DOHH2 (cell line): ENCODE results near the gene LRRC27.

ENCODE experiments used
- H3F3A ChIP-seq: fragments of 200-600 bp; sonication (generic), shearing (Covaris generic); 2 replicates; pipeline ENCODE4 v1.6.0; 2016; ENCODE audit warnings: antibody characterized with exemption, mild to moderate bottlenecking; ENCODE audit not compliant: control insufficient read depth, insufficient read depth
- H3K27ac ChIP-seq: fragments of 200-600 bp; sonication (generic); 2 replicates; pipeline ENCODE4 v1.5.1; 2014; ENCODE audit warnings: low read depth, mild to moderate bottlenecking, low read length, moderate library complexity
- H3K27me3 ChIP-seq: fragments of 200-600 bp; sonication (generic); 2 replicates; pipeline ENCODE4 v1.6.1; 2014; ENCODE audit warnings: mild to moderate bottlenecking, low read length, mixed read lengths; ENCODE audit not compliant: control insufficient read depth
- H3K36me3 ChIP-seq: fragments of 200-600 bp; sonication (generic); 2 replicates; pipeline ENCODE4 v1.6.1; 2014; ENCODE audit warnings: mild to moderate bottlenecking, low read length, moderate library complexity, mixed read lengths; ENCODE audit not compliant: control insufficient read depth
- H3K4me1 ChIP-seq: fragments of 200-600 bp; sonication (generic); 2 replicates; pipeline ENCODE4 v1.6.1; 2014; ENCODE audit warnings: mild to moderate bottlenecking, low read length, mixed read lengths; ENCODE audit not compliant: control insufficient read depth
- H3K4me2 ChIP-seq: fragments of 200-600 bp; sonication (generic); 2 replicates; pipeline ENCODE4 v1.6.0; 2014; ENCODE audit warnings: mild to moderate bottlenecking, low read length, moderate library complexity
- H3K4me3 ChIP-seq: fragments of 200-600 bp; sonication (generic); 2 replicates; pipeline ENCODE4 v1.5.1; 2014; ENCODE audit warnings: mild to moderate bottlenecking, low read length, mixed read lengths
- H3K79me2 ChIP-seq: fragments of 200-600 bp; sonication (generic); 2 replicates; pipeline ENCODE4 v1.6.1; 2014; ENCODE audit warnings: mild to moderate bottlenecking, low read length, mixed read lengths; ENCODE audit not compliant: control insufficient read depth
- H3K9me2 ChIP-seq: fragments of 200-600 bp; sonication (generic); replicated peaks from 2 replicates; pipeline ENCODE4 v1.6.1; 2014; ENCODE audit warnings: mild to moderate bottlenecking, low read length, mixed read lengths; ENCODE audit not compliant: control insufficient read depth
- H3K9me3 ChIP-seq: fragments of 200-600 bp; sonication (generic); 2 replicates; pipeline ENCODE4 v1.6.1; 2014; ENCODE audit warnings: antibody characterized with exemption, low read length, mixed read lengths; ENCODE audit not compliant: control insufficient read depth, insufficient read depth
- H4K20me1 ChIP-seq: fragments of 200-600 bp; sonication (generic); 2 replicates; pipeline ENCODE4 v1.6.0; 2014; ENCODE audit warnings: low read depth, mild to moderate bottlenecking, antibody characterized with exemption, low read length, moderate library complexity; ENCODE audit not compliant: control insufficient read depth, insufficient read depth
- CTCF ChIP-seq: fragments of 200-600 bp; sonication (generic); IDR thresholded peaks from one replicate; pipeline ENCODE4 v1.5.1; 2014; ENCODE audit warnings: antibody characterized with exemption, mild to moderate bottlenecking, low read depth, low read length; ENCODE audit not compliant: poor library complexity, severe bottlenecking
- EZH2phosphoT487 ChIP-seq: fragments of 200-600 bp; sonication (generic); IDR thresholded peaks from 2 replicates; pipeline ENCODE4 v1.6.1; 2017; ENCODE audit warnings: borderline replicate concordance, mild to moderate bottlenecking, antibody characterized with exemption, low read length, moderate library complexity, mixed read lengths

LRRC27 gene

GRCh38 chr10:132355297-132355696 lies 23.3 kb downstream of the LRRC27 start:
- no peaks in the 10 kb centered on the region for H3K4me1 ChIP-seq
- H3K27me3 ChIP-seq = no peaks in the 10 kb centered on the region
- no peaks in the 10 kb centered on the region for H3F3A ChIP-seq
- no peaks in the 10 kb centered on the region for H3K9me2 ChIP-seq
- no peak overlapping the region for H3K4me2 ChIP-seq
- no peaks in the 10 kb centered on the region for H3K79me2 ChIP-seq
- H4K20me1 ChIP-seq = no peaks in the 10 kb centered on the region
- no peak overlapping the region for H3K4me3 ChIP-seq
- no peaks in the 10 kb centered on the region for H3K9me3 ChIP-seq
- no peaks in the 10 kb centered on the region for H3K36me3 ChIP-seq
- TF ChIP-seq EZH2phosphoT487 = no peak
- TF ChIP-seq CTCF = no peak
- no peak overlapping the region for H3K27ac ChIP-seq

DNA sequence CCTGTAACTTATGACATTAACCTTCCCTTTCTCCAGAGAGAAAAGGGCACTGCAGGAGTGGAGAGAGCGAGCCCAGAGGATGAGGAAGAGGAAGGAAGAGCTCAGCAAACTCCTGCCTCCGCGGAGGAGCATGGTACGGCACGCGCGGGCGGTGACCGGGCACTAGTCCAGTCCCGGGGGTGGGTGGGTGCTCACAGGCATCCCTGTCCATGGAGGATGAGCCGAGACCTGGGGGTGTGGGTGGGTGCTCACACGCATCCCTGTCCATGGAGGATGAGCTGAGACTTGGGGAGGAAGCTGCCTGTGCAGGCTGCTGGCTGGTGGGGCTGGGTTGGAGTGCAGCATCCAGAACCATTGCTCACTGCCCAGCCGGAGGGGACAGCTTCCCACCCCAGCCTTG lies 23.8 kb downstream of the LRRC27 start:
- Histone ChIP-seq H3K4me2 (no peak overlapping the region), H3K4me3 (no peak overlapping the region)

GRCh38 chr10:132356621-132357195 lies 24.7 kb downstream of the LRRC27 start:
- H3K4me2 ChIP-seq = no peak overlapping the region
- no peak overlapping the region for H3K27ac ChIP-seq
- H3K9me2 ChIP-seq = no peaks in the 10 kb centered on the region
- no peaks in the 10 kb centered on the region for H3K9me3 ChIP-seq
- H3K79me2 ChIP-seq = no peaks in the 10 kb centered on the region
- no peaks in the 10 kb centered on the region for H3K4me1 ChIP-seq
- no peaks in the 10 kb centered on the region for H3F3A ChIP-seq
- TF ChIP-seq CTCF (no peak), EZH2phosphoT487 (no peak)
- H3K36me3 ChIP-seq = no peaks in the 10 kb centered on the region
- H3K4me3 ChIP-seq = no peak overlapping the region
- no peaks in the 10 kb centered on the region for H4K20me1 ChIP-seq
- H3K27me3 ChIP-seq = no peaks in the 10 kb centered on the region

More for the DNA sequence above, 23.8 kb downstream of the LRRC27 start:
- Histone ChIP-seq H3K27ac (no peak overlapping the region), H3K27me3 (no peaks in the 10 kb centered on the region), H3K79me2 (no peaks in the 10 kb centered on the region), H3K9me3 (no peaks in the 10 kb centered on the region), H3K36me3 (no peaks in the 10 kb centered on the region), H3K9me2 (no peaks in the 10 kb centered on the region), H4K20me1 (no peaks in the 10 kb centered on the region), H3F3A (no peaks in the 10 kb centered on the region), H3K4me1 (no peaks in the 10 kb centered on the region)
- TF ChIP-seq EZH2phosphoT487 (no peak), CTCF (no peak)
